CD14-positive monocyte (primary cell): ENCODE measurements around the gene SYNE2. TPM values are rescaled to one million over a fixed set of nuclear protein-coding genes. Genes with fewer than 3 reads are reported as not detected.
A peak's percentile ranks its signal among the peaks of the same experiment; 100 is the strongest.

ENCODE experiments used
- DNase-seq, 3 donors: peaks; one replicate each; pipeline ENCODE4 v3.0.0-alpha.2; 2011 to 2022
- H2AFZ ChIP-seq: 2 replicates; pipeline ENCODE4 v1.6.0; 2012; ENCODE audit warnings: mild to moderate bottlenecking, low read depth, low read length, inconsistent platforms; ENCODE audit not compliant: insufficient read depth, poor library complexity, severe bottlenecking
- H3K27ac ChIP-seq, 2 donors: 1 replicate in 1 of 2; 2 replicates in 1 of 2; pipeline ENCODE4 v1.5.1; 2012 to 2013; ENCODE audit warnings: low read length in 2 of 2, control low read depth in 1 of 2, inconsistent platforms in 1 of 2, low read depth in 1 of 2, mild to moderate bottlenecking in 1 of 2
- H3K27me3 ChIP-seq, 2 donors: one replicate each; pipeline versions ENCODE4 v1.6.0 to v1.6.1; 2011 to 2013; ENCODE audit warnings: low read length in 2 of 2; ENCODE audit not compliant: control insufficient read depth in 2 of 2, insufficient read depth in 2 of 2
- H3K36me3 ChIP-seq, 2 donors: replicated peaks in 1 of 2; 1 replicate in 1 of 2; 2 replicates in 1 of 2; pipeline versions ENCODE4 v1.5.1 to v1.6.1; 2012 to 2013; ENCODE audit warnings: low read length in 2 of 2, control low read depth in 1 of 2, inconsistent platforms in 1 of 2, mild to moderate bottlenecking in 1 of 2; ENCODE audit not compliant: insufficient read depth in 2 of 2, control insufficient read depth in 1 of 2
- H3K4me1 ChIP-seq, 2 donors: 1 replicate in 1 of 2; 2 replicates in 1 of 2; pipeline versions ENCODE4 v1.5.1 to v1.6.1; 2012 to 2013; ENCODE audit warnings: low read length in 2 of 2, control low read depth in 1 of 2, inconsistent platforms in 1 of 2, mild to moderate bottlenecking in 1 of 2, moderate library complexity in 1 of 2; ENCODE audit not compliant: insufficient read depth in 2 of 2, control insufficient read depth in 1 of 2
- H3K4me2 ChIP-seq: replicated peaks from 2 replicates; pipeline ENCODE3; 2012; ENCODE audit warnings: low read length, moderate library complexity, mild to moderate bottlenecking; ENCODE audit not compliant: poor library complexity, severe bottlenecking; ENCODE audit errors: extremely low read depth
- H3K4me3 ChIP-seq, 3 experiments: fragments of 200-600 bp in 1 of 3; sonication (generic) in 1 of 3; replicated peaks in 1 of 3; 1 replicate in 2 of 3; 2 replicates in 1 of 3; pipeline ENCODE4 v1.5.1; 2011 to 2013; ENCODE audit warnings: low read length in 3 of 3, mild to moderate bottlenecking in 3 of 3, control low read depth in 2 of 3, low read depth in 2 of 3, inconsistent platforms in 1 of 3, moderate library complexity in 1 of 3
- H3K79me2 ChIP-seq: 2 replicates; pipeline ENCODE4 v1.6.0; 2012; ENCODE audit warnings: mild to moderate bottlenecking, control low read depth, inconsistent platforms, low read length, moderate library complexity; ENCODE audit not compliant: insufficient read depth
- H3K9ac ChIP-seq: 2 replicates; pipeline ENCODE4 v1.6.0; 2017; ENCODE audit warnings: low read length, mild to moderate bottlenecking; ENCODE audit not compliant: insufficient read depth, poor library complexity, severe bottlenecking
- H3K9me3 ChIP-seq, 2 donors: replicated peaks in 1 of 2; 1 replicate in 1 of 2; 2 replicates in 1 of 2; pipeline versions ENCODE4 v1.5.1 to v1.6.1; 2012 to 2013; ENCODE audit warnings: low read length in 2 of 2, control low read depth in 1 of 2; ENCODE audit not compliant: control insufficient read depth in 1 of 2, insufficient read depth in 1 of 2
- H4K20me1 ChIP-seq: 2 replicates; pipeline ENCODE4 v1.6.0; 2012; ENCODE audit warnings: mild to moderate bottlenecking, low read length, control low read depth, moderate library complexity; ENCODE audit not compliant: insufficient read depth
- H3K27ac Mint-ChIP-seq, 7 donors: one replicate each; pipeline ENCODE4 v1.8.0; 2020; ENCODE audit warnings: mild to moderate bottlenecking in 7 of 7, mixed read lengths in 7 of 7, moderate library complexity in 6 of 7, inconsistent platforms in 2 of 7
- H3K27me3 Mint-ChIP-seq, 3 donors: one replicate each; pipeline ENCODE4 v1.8.0; 2021 to 2022; ENCODE audit warnings: low read depth in 3 of 3, mild to moderate bottlenecking in 3 of 3, mixed read lengths in 3 of 3, moderate library complexity in 3 of 3, inconsistent platforms in 1 of 3
- H3K36me3 Mint-ChIP-seq, 2 donors: one replicate each; pipeline ENCODE4 v1.8.0; 2020; ENCODE audit warnings: mixed read lengths in 2 of 2, inconsistent platforms in 1 of 2, mild to moderate bottlenecking in 1 of 2
- H3K4me1 Mint-ChIP-seq: one replicate; pipeline ENCODE4 v1.8.0; 2020; ENCODE audit warnings: mild to moderate bottlenecking, mixed read lengths
- H3K4me3 Mint-ChIP-seq, 2 donors: one replicate each; pipeline ENCODE4 v1.8.0; 2020; ENCODE audit warnings: mild to moderate bottlenecking in 2 of 2, mixed read lengths in 2 of 2, moderate library complexity in 1 of 2
- H3K9me3 Mint-ChIP-seq, 7 donors: one replicate each; pipeline ENCODE4 v1.8.0; 2020 to 2022; ENCODE audit warnings: mixed read lengths in 7 of 7, mild to moderate bottlenecking in 6 of 7, moderate library complexity in 6 of 7, inconsistent platforms in 2 of 7
- CTCF ChIP-seq: fragments of 200-600 bp; IDR thresholded peaks from one replicate; pipeline ENCODE4 v1.8.0; 2022; ENCODE audit warnings: antibody characterized with exemption, mild to moderate bottlenecking
- WGBS: methylation state at CpG from one replicate; pipeline ENCODE4 v1.1.5; 2013; ENCODE audit warnings: missing lambda C conversion rate; ENCODE audit not compliant: insufficient coverage; 5-methylcytosine and 5-hydroxymethylcytosine counted together
- intact Hi-C, 2 donors: fragments of 100-400 bp; cut with micrococcal nuclease; formaldehyde crosslinking; loops; one replicate each; pipeline versions ENCODE4 v1.15.0 to v1.15.1; 2023
- polyA plus RNA-seq, 3 donors: library from polyadenylated mRNA; depleted of rRNA in 1 of 3; unstranded in 2 of 3; stranded (reverse) in 1 of 3; fragments of 300-500 nt in 2 of 3; fragments of >200 nt in 1 of 3; fragmentation: Illumina TruSeq in 2 of 3; gene quantifications; 1 replicate in 2 of 3; 2 replicates in 1 of 3; pipeline ENCODE4 v1.2.3, GENCODE V29; 2012 to 2021

Gene SYNE2
- polyA plus RNA-seq, 3 donors: 0.06 to 0.46 (median 0.44) TPM

DNA sequence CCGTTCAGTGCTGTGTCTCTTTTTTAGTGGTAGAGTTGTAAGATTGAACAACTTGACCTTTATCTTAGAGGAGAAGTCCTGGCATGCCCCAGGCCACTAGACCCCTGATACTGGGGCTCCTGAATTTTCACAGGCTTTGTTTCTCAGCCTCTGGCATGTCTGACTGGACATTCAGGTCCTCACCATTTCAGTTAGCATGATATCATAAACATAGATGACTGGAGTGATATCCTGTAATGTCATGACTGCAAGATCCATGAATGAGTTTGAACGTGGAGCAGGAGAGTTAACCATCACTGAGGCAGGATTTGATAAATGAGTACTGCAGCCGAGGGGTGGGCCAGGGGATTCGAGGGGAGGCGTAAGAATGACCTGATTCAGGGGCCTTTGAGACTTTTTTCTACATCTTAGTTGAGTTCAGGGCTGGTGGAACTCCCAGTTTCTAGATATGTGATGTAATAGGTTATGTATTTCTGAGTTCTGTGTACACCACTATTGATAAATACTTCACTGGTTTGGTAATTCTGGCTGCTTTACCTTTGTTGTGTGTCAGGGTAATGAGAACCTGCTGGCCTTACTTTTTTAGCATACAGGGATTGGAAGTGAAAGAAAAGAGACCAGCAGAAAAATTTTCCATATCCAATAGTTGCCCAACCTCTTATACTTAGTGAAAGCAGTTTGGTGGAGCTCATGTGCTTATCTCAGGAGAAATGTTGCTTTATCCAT is 217.0 kb downstream of the SYNE2 start:
- H3K27ac Mint-ChIP-seq: peak overlapping the region in 1 of 7 donors; percentile 29
- no peak for TF ChIP-seq CTCF
- H3K27me3 Mint-ChIP-seq: peaks cover 0 to 3% (median 2%) of the 10 kb centered on the region in 3 donors
- WGBS: 86% methylated on average over 4 of the region's 5 CpGs
- no peaks in the 10 kb centered on the region for H3K36me3 Mint-ChIP-seq
- Histone ChIP-seq H3K9me3 (no peaks in the 10 kb centered on the region), H3K4me3 (no peak overlapping the region), H3K4me2 (no peak overlapping the region), H4K20me1 (no peaks in the 10 kb centered on the region), H3K9ac (no peak overlapping the region), H3K79me2 (no peaks in the 10 kb centered on the region), H2AFZ (no peak overlapping the region), H3K36me3 (no peaks in the 10 kb centered on the region), H3K27ac (no peak overlapping the region), H3K4me1 (no peaks in the 10 kb centered on the region), H3K27me3 (no peaks in the 10 kb centered on the region)
- no peaks in the 10 kb centered on the region for H3K4me1 Mint-ChIP-seq
- H3K9me3 Mint-ChIP-seq: peaks cover 0 to 2% (median 0%) of the 10 kb centered on the region in 7 donors
- intact Hi-C loops: no loop called here
- H3K4me3 Mint-ChIP-seq: no peak overlapping the region
- DNase-seq: no peak

DNA sequence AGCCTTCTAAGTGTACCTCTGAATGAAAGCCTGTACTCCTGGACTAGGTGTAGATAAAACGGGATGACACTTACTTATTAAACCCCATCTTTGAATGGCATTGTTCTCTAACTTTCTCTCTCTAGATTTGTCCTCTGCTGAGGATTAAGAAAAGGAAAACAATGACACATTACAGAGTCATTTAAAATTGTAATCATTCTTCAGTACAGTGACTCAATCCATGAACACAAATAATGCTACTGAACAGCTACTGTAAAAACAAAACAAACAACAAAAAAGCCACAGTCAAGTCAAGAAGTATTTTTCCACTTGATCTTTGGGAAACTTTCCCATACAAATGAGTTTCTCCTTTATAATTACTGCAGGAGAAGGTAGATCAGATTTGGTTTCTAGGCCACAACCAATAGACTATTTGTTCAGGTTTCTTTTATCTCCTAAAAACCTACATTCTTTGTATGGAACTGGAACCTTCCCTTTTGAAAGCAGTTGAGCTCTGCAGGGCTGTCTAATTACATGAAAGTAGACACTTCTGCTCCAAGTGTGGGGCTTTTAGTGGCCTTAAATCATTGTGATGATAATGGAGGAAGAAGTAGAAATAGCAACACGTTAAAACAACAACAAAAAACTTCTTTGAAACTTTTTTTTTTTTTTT is 222.3 kb downstream of the SYNE2 start:
- H3K36me3 Mint-ChIP-seq: no peaks in the 10 kb centered on the region
- no peaks in the 10 kb centered on the region for H3K27me3 ChIP-seq
- no peaks in the 10 kb centered on the region for H3K36me3 ChIP-seq

More for the DNA sequence above, 222.3 kb downstream of the SYNE2 start:
- H3K9me3 Mint-ChIP-seq: peaks cover 0 to 5% (median 0%) of the 10 kb centered on the region in 7 donors
- H3K9me3 ChIP-seq: no peaks in the 10 kb centered on the region
- H3K9ac ChIP-seq: no peak overlapping the region
- no peaks in the 10 kb centered on the region for H3K79me2 ChIP-seq
- no peaks in the 10 kb centered on the region for H3K4me1 ChIP-seq
- no peak overlapping the region for H3K27ac Mint-ChIP-seq
- TF ChIP-seq CTCF: no peak
- no peak overlapping the region for H2AFZ ChIP-seq
- no peak overlapping the region for H3K4me3 ChIP-seq
- intact Hi-C loops: no loop called here
- no peak overlapping the region for H3K4me2 ChIP-seq
- no peak overlapping the region for H3K4me3 Mint-ChIP-seq
- H3K27me3 Mint-ChIP-seq: peaks cover 4 to 6% (median 4%) of the 10 kb centered on the region in 3 donors
- H3K4me1 Mint-ChIP-seq: no peaks in the 10 kb centered on the region
- no CpG with 5 or more reads among the region's 2 CpGs for WGBS
- no peak overlapping the region for H3K27ac ChIP-seq
- no peak for DNase-seq
- H4K20me1 ChIP-seq: no peaks in the 10 kb centered on the region
